Esophagus squamous epithelium (tissue), 5 donors: ENCODE measurements around the gene MED15. TPM values are rescaled to one million over a fixed set of nuclear protein-coding genes. Genes with fewer than 3 reads are reported as not detected.

Experiments used
- DNase-seq: peaks from one replicate; lab custom pipeline; 2025; lab: John Stamatoyannopoulos, UW
- H3K27ac ChIP-seq, 4 donors: fragments of 200-600 bp; sonication (generic); one replicate each; pipeline ENCODE4 v1.5.1; 2016 to 2019; ENCODE audit warnings: mild to moderate bottlenecking in 1 of 4
- H3K27me3 ChIP-seq, 4 donors: fragments of 200-600 bp; sonication (generic); 1 replicate in 3 of 4; 2 replicates in 1 of 4; pipeline versions ENCODE4 v1.5.1 to v1.6.0; 2017 to 2021; ENCODE audit warnings: antibody characterized with exemption in 1 of 4
- H3K36me3 ChIP-seq, 3 donors: fragments of 200-600 bp; sonication (generic); one replicate each; pipeline ENCODE4 v1.5.1; 2016 to 2019
- H3K4me1 ChIP-seq, 3 donors: fragments of 200-600 bp; sonication (generic); one replicate each; pipeline ENCODE4 v1.5.1; 2017 to 2019
- H3K4me3 ChIP-seq, 4 donors: fragments of 200-600 bp; sonication (generic); 1 replicate in 3 of 4; 2 replicates in 1 of 4; pipeline ENCODE4 v1.5.1; 2016 to 2019; ENCODE audit warnings: mild to moderate bottlenecking in 2 of 4, moderate library complexity in 1 of 4
- H3K9me3 ChIP-seq, 3 donors: fragments of 200-600 bp; sonication (generic); one replicate each; pipeline ENCODE4 v1.5.1; 2016 to 2019
- POLR2A ChIP-seq, 4 donors: fragments of 450-650 bp; IDR thresholded peaks; one replicate each; pipeline ENCODE4 v1.6.1; 2017; ENCODE audit warnings: antibody characterized with exemption in 4 of 4, mild to moderate bottlenecking in 4 of 4, moderate library complexity in 3 of 4
- whole genome bisulfite sequencing, 2 donors: methylation state at CpG; one replicate each; pipeline ENCODE4 v1.1.5; 2018; 5-methylcytosine and 5-hydroxymethylcytosine counted together
- intact Hi-C: fragments of 100-400 bp; cut with DNase I; formaldehyde crosslinking; loops from one replicate; pipeline ENCODE4 v1.15.0; 2022
- total RNA-seq, 4 donors: library from RNA; depleted of rRNA; stranded (reverse); fragments of >200 nt; gene quantifications; one replicate each; pipeline ENCODE4 v1.1.0, GENCODE V29; 2016
- TF ChIP-seq, protein P1 (sequence below), 6 experiments: fragments of 450-650 bp in 4 of 6; fragments of 200-600 bp in 2 of 6; sonication (generic) in 2 of 6; IDR thresholded peaks; one replicate each; pipeline ENCODE4 v1.5.1; 2016 to 2019; ENCODE audit warnings: antibody characterized with exemption in 6 of 6, mild to moderate bottlenecking in 4 of 6, moderate library complexity in 4 of 6
- donor health status: DM: yes; HTN: yes; CAD: no.

Gene MED15
- total RNA-seq, 4 donors from 2014 or later, result 31.6 to 51.4 (median 46.1) TPM

DNA sequence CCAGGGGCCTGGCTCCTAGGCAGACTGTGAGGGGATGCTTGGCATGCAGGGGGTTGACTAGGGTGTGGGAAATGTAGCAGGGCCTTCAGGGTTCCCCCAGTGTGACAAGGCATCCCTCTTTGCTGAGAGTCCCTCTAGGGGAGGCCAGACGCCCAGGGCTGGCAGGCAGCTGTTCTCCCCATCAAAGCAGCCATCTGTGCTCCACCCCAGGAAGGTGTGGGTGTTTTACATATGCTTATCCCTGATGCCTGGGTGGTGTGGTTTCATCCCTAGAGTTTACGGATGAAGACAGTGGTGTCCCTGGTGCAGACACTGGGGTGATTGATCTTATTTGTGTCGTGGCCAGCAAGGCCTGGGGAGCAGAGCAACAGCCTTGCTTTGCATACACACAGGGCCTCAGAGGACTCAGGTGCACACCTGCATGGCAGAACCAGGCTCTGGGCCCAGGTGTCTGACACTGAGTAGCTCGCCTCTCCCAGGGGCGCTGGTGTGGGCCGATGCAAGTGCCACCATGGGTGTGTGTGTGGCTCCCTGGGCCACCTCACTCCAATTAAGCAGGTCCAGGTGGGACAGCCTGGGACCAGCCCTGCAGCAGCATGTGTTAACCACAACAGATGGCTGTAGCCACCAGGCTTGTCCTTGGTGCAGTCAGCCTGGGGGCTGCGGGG lies 74.2 kb downstream of the MED15 start:
- Histone ChIP-seq H3K36me3 (peaks cover 29 to 100% (median 54%) of the 10 kb centered on the region in 3 donors), H3K9me3 (no peaks in the 10 kb centered on the region), H3K4me3 (no peak overlapping the region), H3K27ac (no peak overlapping the region), H3K27me3 (no peaks in the 10 kb centered on the region), H3K4me1 (peaks cover 17 to 51% (median 26%) of the 10 kb centered on the region in 3 donors)
- DNase-seq, result no peak
- intact Hi-C loops, result no loop called here
- 80% methylated on average over 1 of the region's 7 CpGs; no CpG with 5 or more reads in 1 of the 2 donors for WGBS, 2 donors
- TF ChIP-seq, protein P1, sequence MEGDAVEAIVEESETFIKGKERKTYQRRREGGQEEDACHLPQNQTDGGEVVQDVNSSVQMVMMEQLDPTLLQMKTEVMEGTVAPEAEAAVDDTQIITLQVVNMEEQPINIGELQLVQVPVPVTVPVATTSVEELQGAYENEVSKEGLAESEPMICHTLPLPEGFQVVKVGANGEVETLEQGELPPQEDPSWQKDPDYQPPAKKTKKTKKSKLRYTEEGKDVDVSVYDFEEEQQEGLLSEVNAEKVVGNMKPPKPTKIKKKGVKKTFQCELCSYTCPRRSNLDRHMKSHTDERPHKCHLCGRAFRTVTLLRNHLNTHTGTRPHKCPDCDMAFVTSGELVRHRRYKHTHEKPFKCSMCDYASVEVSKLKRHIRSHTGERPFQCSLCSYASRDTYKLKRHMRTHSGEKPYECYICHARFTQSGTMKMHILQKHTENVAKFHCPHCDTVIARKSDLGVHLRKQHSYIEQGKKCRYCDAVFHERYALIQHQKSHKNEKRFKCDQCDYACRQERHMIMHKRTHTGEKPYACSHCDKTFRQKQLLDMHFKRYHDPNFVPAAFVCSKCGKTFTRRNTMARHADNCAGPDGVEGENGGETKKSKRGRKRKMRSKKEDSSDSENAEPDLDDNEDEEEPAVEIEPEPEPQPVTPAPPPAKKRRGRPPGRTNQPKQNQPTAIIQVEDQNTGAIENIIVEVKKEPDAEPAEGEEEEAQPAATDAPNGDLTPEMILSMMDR (IDR thresholded peaks at IDR 0.05), result no peak
- TF ChIP-seq POLR2A (IDR thresholded peaks at IDR 0.05), result no peak

DNA sequence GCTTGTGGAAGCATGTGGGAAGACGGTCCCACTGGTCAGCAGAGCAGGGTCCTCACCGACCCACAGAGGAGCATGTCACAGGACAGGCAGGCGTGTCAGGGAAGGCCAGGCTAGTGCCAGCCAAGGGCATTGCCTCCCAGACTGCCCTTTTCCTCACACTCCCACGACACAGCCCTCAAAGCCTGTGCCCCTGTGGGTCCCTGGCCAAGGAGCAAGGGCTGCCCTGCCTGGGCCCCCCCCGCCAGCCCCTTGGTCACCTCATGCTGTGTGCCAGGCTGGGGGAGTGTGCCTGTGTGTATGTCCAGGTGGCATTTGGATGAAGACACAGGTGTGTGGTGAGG lies 74.7 kb downstream of the MED15 start:
- WGBS, 2 donors, result no CpG with 5 or more reads among the region's 5 CpGs
- Histone ChIP-seq H3K27me3 (no peaks in the 10 kb centered on the region), H3K4me1 (peaks cover 17 to 51% (median 26%) of the 10 kb centered on the region in 3 donors), H3K36me3 (peaks cover 29 to 100% (median 59%) of the 10 kb centered on the region in 3 donors), H3K9me3 (no peaks in the 10 kb centered on the region), H3K27ac (no peak overlapping the region), H3K4me3 (no peak overlapping the region)
- no peak for TF ChIP-seq POLR2A (IDR thresholded peaks at IDR 0.05)
- TF ChIP-seq, protein P1 (IDR thresholded peaks at IDR 0.05), result no peak
- intact Hi-C loops, result no loop called here
- DNase-seq, result no peak

DNA sequence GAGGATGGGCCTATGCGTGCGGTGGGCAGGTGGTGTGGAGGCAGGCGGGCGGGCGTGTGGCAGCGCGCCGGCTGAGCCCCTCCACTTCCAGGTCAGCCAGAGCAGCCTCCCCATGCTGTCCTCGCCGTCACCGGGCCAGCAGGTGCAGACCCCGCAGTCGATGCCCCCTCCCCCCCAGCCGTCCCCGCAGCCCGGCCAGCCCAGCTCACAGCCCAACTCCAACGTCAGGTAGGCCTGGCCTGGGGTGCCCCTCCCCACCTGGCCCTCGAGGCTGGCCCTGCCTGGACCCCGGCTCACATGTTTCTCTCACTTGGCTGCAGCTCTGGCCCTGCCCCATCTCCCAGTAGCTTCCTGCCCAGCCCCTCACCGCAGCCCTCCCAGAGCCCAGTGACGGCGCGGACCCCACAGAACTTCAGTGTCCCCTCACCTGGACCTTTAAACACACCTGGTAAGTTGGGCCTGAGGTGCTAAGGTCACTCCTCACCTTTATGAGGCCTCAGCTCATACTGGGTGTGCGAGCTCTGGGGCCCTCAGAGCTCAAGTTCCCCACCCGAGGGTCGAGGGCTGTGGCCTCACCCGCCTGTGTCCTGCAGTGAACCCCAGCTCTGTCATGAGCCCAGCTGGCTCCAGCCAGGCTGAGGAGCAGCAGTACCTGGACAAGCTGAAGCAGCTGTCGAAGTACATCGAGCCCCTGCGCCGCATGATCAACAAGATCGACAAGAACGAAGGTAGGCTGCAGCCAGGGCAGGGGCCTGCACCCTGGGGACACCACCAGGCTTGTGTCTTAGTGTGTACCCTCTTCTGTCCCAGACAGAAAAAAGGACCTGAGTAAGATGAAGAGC lies 75.3 kb downstream of the MED15 start:
- no peak for TF ChIP-seq POLR2A (IDR thresholded peaks at IDR 0.05)

DNA sequence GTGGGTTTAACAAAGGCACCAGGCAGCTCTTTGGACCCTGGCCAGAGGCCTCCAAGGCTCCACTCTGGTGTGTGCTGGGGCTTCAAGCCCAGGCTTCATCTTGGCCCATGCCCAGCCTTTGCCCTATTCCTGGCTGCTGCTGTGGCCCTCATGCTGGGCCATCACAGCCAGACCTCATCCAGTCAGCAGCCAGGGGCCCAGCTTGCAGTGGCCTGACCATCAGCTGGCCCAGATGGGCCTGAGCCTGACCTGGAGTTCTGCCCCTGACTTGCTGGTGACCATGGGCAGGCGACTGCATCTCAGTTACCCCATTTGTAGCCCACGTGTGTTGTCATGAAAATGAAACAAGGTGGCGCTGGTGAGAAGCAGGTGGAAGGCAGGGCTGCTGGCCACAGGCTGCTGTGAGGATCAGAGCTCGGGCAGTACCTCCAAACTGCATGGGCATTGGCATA lies 76.1 kb downstream of the MED15 start:
- H3K36me3 ChIP-seq, result peaks cover 29 to 95% (median 53%) of the 10 kb centered on the region in 3 donors
- DNase-seq, result no peak
- intact Hi-C loops, result no loop called here
- H3K27me3 ChIP-seq, result no peaks in the 10 kb centered on the region
- H3K27ac ChIP-seq, result no peak overlapping the region
- peaks cover 17 to 58% (median 36%) of the 10 kb centered on the region in 3 donors for H3K4me1 ChIP-seq
- no peak overlapping the region for H3K4me3 ChIP-seq
- H3K9me3 ChIP-seq, result no peaks in the 10 kb centered on the region
- TF ChIP-seq, protein P1 (IDR thresholded peaks at IDR 0.05), result peak in 1 of 6 experiments; percentile 23
- no peak for TF ChIP-seq POLR2A (IDR thresholded peaks at IDR 0.05)
- 62 to 82% methylated on average over 3 to 4 of the region's 4 CpGs for WGBS, 2 donors

More for the DNA sequence above, 75.3 kb downstream of the MED15 start:
- WGBS, 2 donors, result 93 to 100% methylated on average over 1 to 8 of the region's 33 CpGs
- Histone ChIP-seq H3K4me1 (peaks cover 17 to 51% (median 29%) of the 10 kb centered on the region in 3 donors), H3K4me3 (no peak overlapping the region), H3K27me3 (no peaks in the 10 kb centered on the region), H3K27ac (no peak overlapping the region), H3K9me3 (no peaks in the 10 kb centered on the region), H3K36me3 (peaks cover 29 to 100% (median 60%) of the 10 kb centered on the region in 3 donors)
- intact Hi-C loops, result no loop called here
- DNase-seq, result no peak

DNA sequence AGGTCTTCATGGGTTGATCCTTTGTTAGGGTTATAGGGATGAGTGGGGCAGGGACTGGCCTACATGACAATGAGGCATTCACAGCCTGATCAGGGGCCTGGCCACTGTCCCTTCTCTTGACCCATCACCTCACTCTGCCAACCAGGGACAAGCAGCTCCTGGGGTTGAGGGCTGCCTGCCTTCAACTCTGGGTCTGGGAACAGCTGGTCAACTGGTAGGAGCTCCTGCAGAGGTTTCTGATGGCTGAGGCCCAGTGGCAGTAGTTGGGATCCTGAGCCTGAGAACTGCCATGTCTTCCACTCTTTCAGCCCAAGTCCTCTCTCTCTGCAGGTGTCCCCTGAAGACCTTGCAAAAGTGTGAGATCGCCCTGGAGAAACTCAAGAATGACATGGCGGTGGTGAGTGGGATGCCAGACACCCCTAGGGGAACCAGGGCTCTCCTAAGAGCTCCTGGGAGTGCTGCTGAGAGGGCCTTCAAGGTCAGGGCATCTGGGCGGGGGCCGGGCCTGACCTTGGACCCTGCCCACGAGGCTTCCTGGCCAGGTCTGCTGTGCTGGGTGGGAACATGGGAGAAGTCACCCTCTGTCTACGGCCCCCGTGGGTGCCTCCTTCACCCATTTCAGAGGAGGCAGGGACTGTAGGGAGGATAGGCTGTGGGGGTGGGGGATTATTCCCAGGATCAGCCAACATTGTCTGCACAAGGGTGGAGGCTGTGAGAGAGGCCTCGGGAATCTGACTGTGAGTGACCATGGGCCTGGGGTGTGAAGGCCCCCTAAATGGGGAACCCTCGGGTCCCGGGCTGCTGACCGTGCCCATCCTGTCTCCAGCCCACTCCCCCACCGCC lies 76.8 kb downstream of the MED15 start:
- Histone ChIP-seq H3K27me3 (no peaks in the 10 kb centered on the region), H3K9me3 (no peaks in the 10 kb centered on the region), H3K4me3 (no peak overlapping the region), H3K27ac (peak overlapping the region in 2 of 4 donors; percentile 34 to 35), H3K4me1 (peaks cover 23 to 61% (median 44%) of the 10 kb centered on the region in 3 donors), H3K36me3 (peaks cover 24 to 87% (median 46%) of the 10 kb centered on the region in 3 donors)
- intact Hi-C loops, result no loop called here
- 77 to 100% methylated on average over 1 to 7 of the region's 12 CpGs for WGBS, 2 donors
- DNase-seq, result no peak
- no peak for TF ChIP-seq POLR2A (IDR thresholded peaks at IDR 0.05)
- TF ChIP-seq, protein P1 (IDR thresholded peaks at IDR 0.05), result no peak
